K562 (cell line): Measurements from ENCODE around the gene ERVW-1. TPM values are rescaled to one million over a fixed set of nuclear protein-coding genes. Genes with fewer than 3 reads are reported as not detected.

Source experiments
- CBFA2T2 ChIP-seq: fragments of 450-650 bp; conservative IDR thresholded peaks from 2 replicates; pipeline ENCODE4 v1.6.1; 2017; ENCODE audit warnings: mild to moderate bottlenecking
- CBFA2T3 ChIP-seq: fragments of 450-650 bp; IDR thresholded peaks from 2 replicates; pipeline ENCODE4 v1.6.1; 2017
- CHCHD3 ChIP-seq: fragments of 250-450 bp; sonication (Bioruptor Pico); IDR thresholded peaks from 2 replicates; pipeline ENCODE4 v2.1.2; 2022; ENCODE audit warnings: mild to moderate bottlenecking
- ELF2 ChIP-seq: fragments of 250-450 bp; sonication (Bioruptor Pico); IDR thresholded peaks from 2 replicates; pipeline ENCODE4 v1.5.0; 2021; ENCODE audit warnings: mild to moderate bottlenecking
- ETV6 ChIP-seq, 3 experiments: fragments of 150-350 bp in 1 of 3; sonication (generic) in 1 of 3; formaldehyde crosslinking in 1 of 3; IDR thresholded peaks; 2 replicates each; pipeline versions ENCODE4 v1.6.1 to v1.8.0; 2014 to 2022; ENCODE audit warnings: borderline replicate concordance in 2 of 3, low read depth in 2 of 3, antibody characterized with exemption in 1 of 3, low read length in 1 of 3, mild to moderate bottlenecking in 1 of 3, missing genetic modification reagents in 1 of 3
- JUN ChIP-seq, 2 experiments: sonication (generic) in 1 of 2; formaldehyde crosslinking in 1 of 2; IDR thresholded peaks; 2 replicates each; pipeline versions ENCODE4 v1.6.1 to v1.8.0; 2012 to 2022; ENCODE audit warnings: borderline replicate concordance in 2 of 2, mild to moderate bottlenecking in 2 of 2, improper control_type of control experiment in 1 of 2, low read depth in 1 of 2, low read length in 1 of 2, missing genetic modification reagents in 1 of 2
- JUND ChIP-seq, 2 experiments: IDR thresholded peaks; 2 replicates in 1 of 2; 3 replicates in 1 of 2; pipeline ENCODE4 v1.6.1; 2011; ENCODE audit warnings: borderline replicate concordance in 2 of 2, low read depth in 2 of 2, low read length in 2 of 2, improper control_type of control experiment in 1 of 2, missing biosample characterization in 1 of 2, missing genetic modification characterization in 1 of 2, missing genetic modification reagents in 1 of 2
- NCOA2 ChIP-seq, 2 experiments: fragments of 450-650 bp; IDR thresholded peaks; 2 replicates each; pipeline ENCODE4 v1.6.1; 2018; ENCODE audit warnings: mild to moderate bottlenecking in 2 of 2, moderate library complexity in 1 of 2; ENCODE audit not compliant: partially characterized antibody in 2 of 2
- NELFE ChIP-seq: IDR thresholded peaks from 2 replicates; pipeline ENCODE4 v1.6.1; 2011; ENCODE audit warnings: mild to moderate bottlenecking; ENCODE audit not compliant: insufficient read depth, insufficient read length
- RBM17 ChIP-seq: fragments of 200-400 bp; formaldehyde crosslinking; IDR thresholded peaks from 2 replicates; pipeline ENCODE4 v1.6.1; 2017; ENCODE audit warnings: low read depth, mild to moderate bottlenecking, low read length, borderline replicate concordance
- SIN3A ChIP-seq, 2 experiments: fragments of 150-350 bp in 1 of 2; IDR thresholded peaks; 2 replicates each; pipeline ENCODE4 v1.6.1; 2011 to 2016; ENCODE audit warnings: borderline replicate concordance in 2 of 2, low read depth in 2 of 2, low read length in 2 of 2, mild to moderate bottlenecking in 2 of 2, moderate library complexity in 2 of 2; ENCODE audit not compliant: control insufficient read depth in 1 of 2
- STAG1 ChIP-seq: sonication (generic); formaldehyde crosslinking; IDR thresholded peaks from 2 replicates; pipeline ENCODE4 v1.5.0; 2020; ENCODE audit warnings: missing genetic modification reagents, borderline replicate concordance
- TAF7 ChIP-seq: fragments of 450-650 bp; IDR thresholded peaks from 2 replicates; pipeline ENCODE4 v1.6.1; 2016; ENCODE audit warnings: missing genetic modification characterization, missing compliant biosample characterization
- TCF7L2 ChIP-seq: fragments of 150-350 bp; IDR thresholded peaks from 2 replicates; pipeline ENCODE4 v1.6.1; 2016; ENCODE audit warnings: low read depth, mild to moderate bottlenecking, low read length, moderate library complexity
- TRIM28 ChIP-seq: fragments of 450-650 bp; IDR thresholded peaks from 2 replicates; pipeline ENCODE4 v1.6.1; 2017
- ZKSCAN8 ChIP-seq: fragments of 200-800 bp; sonication (Bioruptor generic); IDR thresholded peaks from 2 replicates; pipeline ENCODE4 v1.6.1; 2016; ENCODE audit warnings: missing genetic modification characterization, missing compliant biosample characterization
- ZNF121 ChIP-seq: sonication (generic); formaldehyde crosslinking; conservative IDR thresholded peaks from 2 replicates; pipeline ENCODE4 v1.8.0; 2022; ENCODE audit warnings: missing genetic modification reagents
- ZNF282 ChIP-seq: sonication (generic); formaldehyde crosslinking; IDR thresholded peaks from 2 replicates; pipeline ENCODE4 v1.8.1; 2023; ENCODE audit warnings: missing genetic modification reagents
- ZNF3 ChIP-seq: fragments of 250-450 bp; sonication (Bioruptor Pico); IDR thresholded peaks from 2 replicates; pipeline ENCODE4 v1.5.0; 2021; ENCODE audit warnings: mild to moderate bottlenecking, moderate library complexity
- ZNF668 ChIP-seq: fragments of 250-450 bp; sonication (Bioruptor Pico); IDR thresholded peaks from 2 replicates; pipeline ENCODE4 v1.8.0; 2022; ENCODE audit warnings: mild to moderate bottlenecking, inconsistent platforms
- ZNF699 ChIP-seq: fragments of 250-450 bp; sonication (Bioruptor Pico); IDR thresholded peaks from 2 replicates; pipeline ENCODE4 v1.8.0; 2021; ENCODE audit warnings: mild to moderate bottlenecking, moderate library complexity; ENCODE audit not compliant: insufficient replicate concordance
- ZNF717 ChIP-seq: fragments of 250-450 bp; sonication (Bioruptor Pico); IDR thresholded peaks from 2 replicates; pipeline ENCODE4 v1.5.0; 2021
- polyA plus RNA-seq, 8 experiments: library from polyadenylated mRNA; depleted of rRNA in 4 of 8; stranded (reverse) in 5 of 8; unstranded in 3 of 8; fragments of >200 nt; fragmentation: Nextera tagmentation in 2 of 8; fragmentation: Illumina TruSeq in 1 of 8; extraction: Ambion mirVana in 2 of 8; extraction: Trizol in 1 of 8; gene quantifications; 2 replicates each; pipeline versions ENCODE4 v1.2.1 to v1.2.3, GENCODE V29; 2011 to 2014; ENCODE audit warnings: inconsistent platforms in 1 of 8, missing spikeins in 1 of 8
- total RNA-seq, 7 experiments: library from RNA; depleted of rRNA in 6 of 7; stranded (reverse); fragments of >200 nt in 6 of 7; fragmentation: Illumina TruSeq in 2 of 7; extraction: Trizol in 2 of 7; gene quantifications; 2 replicates each; pipeline versions ENCODE4 v1.2.1 to v1.2.3, GENCODE V29; 2011 to 2021; ENCODE audit warnings: low replicate concordance in 1 of 7
- TF ChIP-seq, protein P1 (sequence below): fragments of 450-650 bp; conservative IDR thresholded peaks from 2 replicates; pipeline ENCODE4 v1.6.1; 2016; ENCODE audit warnings: missing genetic modification characterization, low read depth, mild to moderate bottlenecking, missing compliant biosample characterization, moderate library complexity
- TF ChIP-seq, protein P2 (sequence below): sonication (generic); formaldehyde crosslinking; IDR thresholded peaks from 2 replicates; pipeline ENCODE4 v1.5.0; 2020; ENCODE audit warnings: missing genetic modification reagents

Gene ERVW-1
- total and polyA plus RNA-seq, 9 of the 15 experiments (the other 6 are each of a cell fraction or from before 2014, with no cell fraction given), result not detected

DNA sequence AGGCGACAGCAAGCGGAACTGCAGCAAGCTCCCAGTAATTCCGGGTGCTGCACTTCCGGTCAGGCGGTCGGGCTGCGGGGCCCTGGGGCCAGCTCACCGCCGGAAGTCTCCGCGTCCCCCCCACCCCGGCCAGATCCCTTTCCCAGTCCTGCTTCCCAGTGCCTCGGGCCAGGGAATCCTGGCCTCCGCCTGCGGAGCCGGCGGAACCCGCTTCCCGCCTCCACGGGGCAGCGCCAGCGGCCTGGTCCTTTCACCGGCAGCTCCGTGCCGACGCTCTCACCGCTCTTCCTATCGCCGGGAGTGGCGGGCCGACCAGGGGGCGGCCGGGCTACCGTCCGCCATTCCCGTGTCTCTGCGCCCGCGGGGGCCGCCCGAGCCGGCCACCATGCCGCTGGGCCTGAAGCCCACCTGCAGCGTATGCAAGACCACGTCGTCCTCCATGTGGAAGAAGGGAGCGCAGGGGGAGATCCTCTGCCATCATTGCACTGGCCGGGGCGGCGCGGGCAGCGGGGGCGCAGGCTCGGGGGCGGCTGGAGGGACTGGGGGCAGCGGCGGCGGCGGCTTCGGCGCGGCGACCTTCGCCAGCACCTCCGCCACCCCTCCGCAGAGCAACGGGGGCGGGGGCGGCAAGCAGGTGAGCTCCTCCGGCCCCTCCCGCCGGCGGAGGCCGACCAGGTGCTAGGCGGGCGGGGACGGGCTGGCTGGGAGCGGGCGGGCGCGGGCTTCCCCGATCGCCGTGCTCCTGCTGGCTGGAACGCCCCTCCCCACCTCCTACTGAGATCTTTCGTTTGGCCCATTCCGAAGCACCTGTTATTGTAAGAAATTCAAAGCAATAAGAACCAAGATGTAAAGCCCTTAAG, 30.2 kb downstream of the ERVW-1 start, which contains the start of gene GATAD1 (continued):
- no peak; the same call in 1 of the 2 replicates for TF ChIP-seq CBFA2T3
- peak in 1 of 2 experiments; percentile 63; a peak in 2 of 4 replicates for TF ChIP-seq SIN3A (IDR thresholded peaks at IDR 0.05; ENCODE audit: borderline replicate concordance in 2 of 2, control insufficient read depth in 1 of 2, low read depth in 2 of 2, low read length in 2 of 2)
- TF ChIP-seq ZNF121, result no peak
- TF ChIP-seq TRIM28, result no peak
- TF ChIP-seq CBFA2T2, result no peak
- TF ChIP-seq ELF2 (CRISPR knock-in tag), result peak; percentile 81
- TF ChIP-seq ZKSCAN8, result no peak
- no peak for TF ChIP-seq NELFE
- no peak for TF ChIP-seq TCF7L2
- TF ChIP-seq TAF7, result peak; percentile 72
- TF ChIP-seq ETV6 (IDR thresholded peaks at IDR 0.05; ENCODE audit: borderline replicate concordance in 1 of 2, low read depth in 2 of 2, low read length in 1 of 2), result peak in 1 of 2 experiments; percentile 68; a peak in 1 of 4 replicates
- TF ChIP-seq ETV6 (CRISPR knock-in tag; IDR thresholded peaks at IDR 0.05; ENCODE audit: borderline replicate concordance), result no peak
- no peak for TF ChIP-seq ZNF699 (CRISPR knock-in tag)
- peak; percentile 60; the same call in 1 of the 2 replicates for TF ChIP-seq STAG1 (CRISPR knock-in tag)
- no peak for TF ChIP-seq JUN (IDR thresholded peaks at IDR 0.05; ENCODE audit: borderline replicate concordance, low read depth, low read length)
- no peak; the same call in 1 of the 2 replicates for TF ChIP-seq JUN (CRISPR knock-in tag; IDR thresholded peaks at IDR 0.05; ENCODE audit: borderline replicate concordance)
- no peak for TF ChIP-seq RBM17
- no peak for TF ChIP-seq ZNF717 (CRISPR knock-in tag)
- TF ChIP-seq JUND (IDR thresholded peaks at IDR 0.05; ENCODE audit: borderline replicate concordance, low read depth, low read length), result peak; percentile 59; the same call in 1 of the 2 replicates
- no peak; the same call in 2 of the 3 replicates for TF ChIP-seq JUND (tag; IDR thresholded peaks at IDR 0.05; ENCODE audit: borderline replicate concordance, low read depth, low read length)
- no peak for TF ChIP-seq ZNF668 (CRISPR knock-in tag)
- TF ChIP-seq, protein P1, sequence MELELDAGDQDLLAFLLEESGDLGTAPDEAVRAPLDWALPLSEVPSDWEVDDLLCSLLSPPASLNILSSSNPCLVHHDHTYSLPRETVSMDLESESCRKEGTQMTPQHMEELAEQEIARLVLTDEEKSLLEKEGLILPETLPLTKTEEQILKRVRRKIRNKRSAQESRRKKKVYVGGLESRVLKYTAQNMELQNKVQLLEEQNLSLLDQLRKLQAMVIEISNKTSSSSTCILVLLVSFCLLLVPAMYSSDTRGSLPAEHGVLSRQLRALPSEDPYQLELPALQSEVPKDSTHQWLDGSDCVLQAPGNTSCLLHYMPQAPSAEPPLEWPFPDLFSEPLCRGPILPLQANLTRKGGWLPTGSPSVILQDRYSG (tag), result no peak
- TF ChIP-seq ZNF3 (CRISPR knock-in tag), result no peak
- TF ChIP-seq NCOA2 (IDR thresholded peaks at IDR 0.05; ENCODE audit: partially characterized antibody in 2 of 2), result no peak
- 0 out of 2 replicates have a peak, but pooled peaks have one; percentile 21 for TF ChIP-seq ZNF282 (CRISPR knock-in tag)
- TF ChIP-seq, protein P2, sequence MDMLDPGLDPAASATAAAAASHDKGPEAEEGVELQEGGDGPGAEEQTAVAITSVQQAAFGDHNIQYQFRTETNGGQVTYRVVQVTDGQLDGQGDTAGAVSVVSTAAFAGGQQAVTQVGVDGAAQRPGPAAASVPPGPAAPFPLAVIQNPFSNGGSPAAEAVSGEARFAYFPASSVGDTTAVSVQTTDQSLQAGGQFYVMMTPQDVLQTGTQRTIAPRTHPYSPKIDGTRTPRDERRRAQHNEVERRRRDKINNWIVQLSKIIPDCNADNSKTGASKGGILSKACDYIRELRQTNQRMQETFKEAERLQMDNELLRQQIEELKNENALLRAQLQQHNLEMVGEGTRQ (CRISPR knock-in tag), result peak; percentile 67; the same call in 1 of the 2 replicates
- 0 out of 2 replicates have a peak, but pooled peaks have one; percentile 35 for TF ChIP-seq CHCHD3
